K562 (cell line): ENCODE data around the gene HOXB5. TPM values are rescaled to one million over a fixed set of nuclear protein-coding genes. Genes with fewer than 3 reads are reported as not detected.

ENCODE experiments used
- EGR1 ChIP-seq: fragments of 450-650 bp; conservative IDR thresholded peaks from 2 replicates; pipeline ENCODE4 v1.6.1; 2017; ENCODE audit warnings: mild to moderate bottlenecking
- FOSL1 ChIP-seq: fragments of 200-800 bp; sonication (Bioruptor generic); conservative IDR thresholded peaks from 2 replicates; pipeline ENCODE4 v1.6.1; 2016; ENCODE audit warnings: missing genetic modification characterization, missing compliant biosample characterization
- PHF21A ChIP-seq: fragments of 450-650 bp; IDR thresholded peaks from 2 replicates; pipeline ENCODE4 v1.6.1; 2017; ENCODE audit warnings: low read depth, borderline replicate concordance
- SPI1 ChIP-seq: IDR thresholded peaks from 2 replicates; pipeline ENCODE4 v1.6.1; 2011; ENCODE audit warnings: low read depth, low read length, control low read depth, borderline replicate concordance
- USF1 ChIP-seq: sonication (generic); formaldehyde crosslinking; IDR thresholded peaks from 2 replicates; pipeline ENCODE4 v1.9.0; 2022; ENCODE audit warnings: mild to moderate bottlenecking, missing genetic modification reagents
- ZNF232 ChIP-seq: sonication (generic); formaldehyde crosslinking; IDR thresholded peaks from 2 replicates; pipeline ENCODE4 v1.8.0; 2022; ENCODE audit warnings: mild to moderate bottlenecking, missing genetic modification reagents
- polyA plus RNA-seq, 8 experiments: library from polyadenylated mRNA; depleted of rRNA in 4 of 8; stranded (reverse) in 5 of 8; unstranded in 3 of 8; fragments of >200 nt; fragmentation: Nextera tagmentation in 2 of 8; fragmentation: Illumina TruSeq in 1 of 8; extraction: Ambion mirVana in 2 of 8; extraction: Trizol in 1 of 8; gene quantifications; 2 replicates each; pipeline versions ENCODE4 v1.2.1 to v1.2.3, GENCODE V29; 2011 to 2014; ENCODE audit warnings: inconsistent platforms in 1 of 8, missing spikeins in 1 of 8
- total RNA-seq, 7 experiments: library from RNA; depleted of rRNA in 6 of 7; stranded (reverse); fragments of >200 nt in 6 of 7; fragmentation: Illumina TruSeq in 2 of 7; extraction: Trizol in 2 of 7; gene quantifications; 2 replicates each; pipeline versions ENCODE4 v1.2.1 to v1.2.3, GENCODE V29; 2011 to 2021; ENCODE audit warnings: low replicate concordance in 1 of 7
- TF ChIP-seq, protein P1 (sequence below): fragments of 250-450 bp; sonication (Bioruptor Pico); IDR thresholded peaks from 2 replicates; pipeline ENCODE4 v1.8.0; 2021; ENCODE audit warnings: moderate library complexity, mild to moderate bottlenecking, inconsistent platforms

The HOXB5 gene
- total and polyA plus RNA-seq, 9 of the 15 experiments (the other 6 are each of a cell fraction or from before 2014, with no cell fraction given) = 0.24 to 2.7 (median 0.65) TPM

DNA sequence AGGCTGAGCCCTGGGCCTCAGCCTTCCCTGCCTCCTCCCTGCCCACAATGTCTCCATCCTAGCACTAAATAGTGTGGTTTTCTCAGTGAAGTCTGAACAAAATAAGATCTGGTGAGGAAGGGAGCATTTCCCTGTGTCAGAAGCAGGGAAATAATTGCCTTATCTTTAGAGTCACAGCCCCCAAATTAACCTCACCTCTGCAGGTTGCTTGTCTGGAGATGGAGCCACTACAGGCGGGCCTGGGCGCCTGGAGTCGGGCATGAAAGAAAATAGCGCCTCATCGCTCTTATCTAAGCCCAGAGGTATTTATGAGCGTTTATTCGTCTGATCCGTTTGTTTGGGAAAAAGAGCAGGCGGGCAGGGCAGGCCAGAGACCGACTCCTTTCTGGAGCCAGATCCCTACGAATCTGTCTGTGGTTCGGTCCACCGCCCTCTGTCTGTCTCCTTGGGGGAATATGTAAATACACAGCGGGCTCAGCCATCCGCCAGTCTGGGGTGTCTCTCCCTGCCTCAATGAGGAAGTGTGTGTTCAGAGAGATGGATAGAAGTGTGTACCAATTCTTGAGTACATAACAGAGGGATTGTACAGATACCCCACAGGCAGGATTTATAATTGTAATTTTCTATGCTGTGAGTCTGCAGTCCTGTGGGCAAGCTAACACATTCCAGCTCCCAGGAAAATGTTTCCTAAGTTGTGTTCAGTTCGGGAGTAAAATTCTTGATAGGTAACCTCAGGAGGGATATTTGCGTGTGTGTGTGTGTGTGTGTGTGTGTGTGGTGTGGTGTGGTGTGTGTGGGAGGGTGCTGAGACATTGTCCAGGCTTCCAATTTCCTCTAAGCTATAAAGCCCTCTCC, 6.9 kb upstream of the HOXB5 start (continued):
- TF ChIP-seq, protein P1, sequence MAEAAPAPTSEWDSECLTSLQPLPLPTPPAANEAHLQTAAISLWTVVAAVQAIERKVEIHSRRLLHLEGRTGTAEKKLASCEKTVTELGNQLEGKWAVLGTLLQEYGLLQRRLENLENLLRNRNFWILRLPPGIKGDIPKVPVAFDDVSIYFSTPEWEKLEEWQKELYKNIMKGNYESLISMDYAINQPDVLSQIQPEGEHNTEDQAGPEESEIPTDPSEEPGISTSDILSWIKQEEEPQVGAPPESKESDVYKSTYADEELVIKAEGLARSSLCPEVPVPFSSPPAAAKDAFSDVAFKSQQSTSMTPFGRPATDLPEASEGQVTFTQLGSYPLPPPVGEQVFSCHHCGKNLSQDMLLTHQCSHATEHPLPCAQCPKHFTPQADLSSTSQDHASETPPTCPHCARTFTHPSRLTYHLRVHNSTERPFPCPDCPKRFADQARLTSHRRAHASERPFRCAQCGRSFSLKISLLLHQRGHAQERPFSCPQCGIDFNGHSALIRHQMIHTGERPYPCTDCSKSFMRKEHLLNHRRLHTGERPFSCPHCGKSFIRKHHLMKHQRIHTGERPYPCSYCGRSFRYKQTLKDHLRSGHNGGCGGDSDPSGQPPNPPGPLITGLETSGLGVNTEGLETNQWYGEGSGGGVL (CRISPR knock-in tag) = no peak
- TF ChIP-seq PHF21A (no peak), ZNF232 (CRISPR knock-in tag) (no peak), FOSL1 (tag) (no peak), EGR1 (0 out of 2 replicates have a peak, but pooled peaks have one; percentile 27), SPI1 (peak; percentile 70), USF1 (CRISPR knock-in tag) (no peak)
